Urinary bladder (tissue), 4 donors: Measurements from ENCODE around the gene DDX42. TPM values are rescaled to one million over a fixed set of nuclear protein-coding genes. Genes with fewer than 3 reads are reported as not detected.
"Not testable (repeated sequence)": the region's sequence is repeated elsewhere in the genome, so short reads cannot be mapped to it uniquely, and the experiment has no call there.

ENCODE experiments used
- DNase-seq: peaks from one replicate; pipeline ENCODE4 v3.0.0-alpha.2; 2015; ENCODE audit errors: extremely low spot score
- H3K27ac ChIP-seq: one replicate; pipeline ENCODE4 v1.5.1; 2013; ENCODE audit warnings: low read depth, mild to moderate bottlenecking, moderate library complexity
- H3K36me3 ChIP-seq: one replicate; pipeline ENCODE4 v1.6.1; 2013; ENCODE audit warnings: mild to moderate bottlenecking, moderate library complexity; ENCODE audit not compliant: insufficient read depth
- H3K4me1 ChIP-seq: one replicate; pipeline ENCODE4 v1.6.1; 2013; ENCODE audit warnings: mild to moderate bottlenecking, moderate library complexity; ENCODE audit not compliant: insufficient read depth
- H3K4me3 ChIP-seq: one replicate; pipeline ENCODE4 v1.5.1; 2013; ENCODE audit warnings: low read depth, low read length
- WGBS: extraction: QIAGEN DNeasy Blood & Tissue Kit; methylation state at CpG from one replicate; pipeline ENCODE4 v1.1.7; 2013; 5-methylcytosine and 5-hydroxymethylcytosine counted together
- polyA plus RNA-seq: library from polyadenylated mRNA; stranded (reverse); fragments of 200-250 nt; gene quantifications from one replicate; pipeline ENCODE4 v1.2.3, GENCODE V29; 2013
- total RNA-seq: library from RNA; depleted of rRNA; stranded (reverse); fragments of >200 nt; gene quantifications from one replicate; pipeline ENCODE4 v1.2.3, GENCODE V29; 2014
- donor health status: healthy with polysubstance abuse.
- donor health status: healthy.

DDX42 gene
- total and polyA plus RNA-seq, 2 donors, result 67.3 to 138 TPM

GRCh38 chr17:63856425-63856824 lies 82.5 kb downstream of the DDX42 start:
- H3K36me3 ChIP-seq, H3K27ac ChIP-seq, H3K4me1 ChIP-seq, H3K4me3 ChIP-seq, DNase-seq: not testable (repeated sequence)
- whole genome bisulfite sequencing, result 92% methylated on average over 8 of the region's 8 CpGs

DNA sequence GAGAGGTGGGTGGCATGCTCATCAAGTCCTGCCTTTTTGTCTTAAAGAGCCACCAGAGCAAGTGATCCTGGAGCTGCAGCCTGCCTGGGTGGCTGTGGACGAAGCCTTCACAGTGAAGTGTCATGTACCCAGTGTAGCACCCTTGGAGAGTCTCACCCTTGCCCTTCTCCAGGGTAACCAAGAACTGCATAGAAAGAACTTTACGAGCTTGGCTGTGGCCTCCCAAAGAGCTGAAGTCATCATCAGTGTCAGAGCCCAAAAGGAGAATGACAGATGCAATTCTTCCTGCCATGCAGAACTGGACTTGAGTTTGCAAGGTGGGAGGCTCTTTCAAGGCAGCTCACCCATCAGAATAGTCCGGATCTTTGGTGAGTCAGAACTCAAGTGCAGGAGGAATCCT lies 85.3 kb downstream of the DDX42 start:
- no peak overlapping the region for H3K27ac ChIP-seq
- H3K4me1 ChIP-seq, result no peaks in the 10 kb centered on the region
- H3K36me3 ChIP-seq, result no peaks in the 10 kb centered on the region
- no peak for DNase-seq
- 74% methylated on average over 3 of the region's 3 CpGs for WGBS
- H3K4me3 ChIP-seq, result no peak overlapping the region

GRCh38 chr17:63866625-63867024 lies 92.7 kb downstream of the DDX42 start:
- WGBS, result 80% methylated on average over 7 of the region's 7 CpGs
- H3K4me1 ChIP-seq, DNase-seq, H3K36me3 ChIP-seq, H3K27ac ChIP-seq, H3K4me3 ChIP-seq: not testable (repeated sequence)

Other genes starting within 250 kb of the DDX42 start
- gene DCAF7, start 223.7 kb upstream of the DDX42 start, total RNA-seq, result 20.9 TPM
- gene DCAF7, start 223.7 kb upstream of the DDX42 start, polyA plus RNA-seq, result 32.9 TPM
- 6.7 TPM for gene TACO1, start 173.3 kb upstream of the DDX42 start, total RNA-seq
- 18.0 TPM for gene TACO1, start 173.3 kb upstream of the DDX42 start, polyA plus RNA-seq
- gene MAP3K3, start 151.8 kb upstream of the DDX42 start, total RNA-seq, result 40.5 TPM
- 40.9 TPM for gene MAP3K3, start 151.8 kb upstream of the DDX42 start, polyA plus RNA-seq
- 9.4 TPM for gene LIMD2, start 74.0 kb upstream of the DDX42 start, total RNA-seq
- gene LIMD2, start 74.0 kb upstream of the DDX42 start, polyA plus RNA-seq, result 12.0 TPM
- gene STRADA, start 32.4 kb upstream of the DDX42 start, total RNA-seq, result 41.7 TPM
- gene STRADA, start 32.4 kb upstream of the DDX42 start, polyA plus RNA-seq, result 24.9 TPM
- 63.6 TPM for gene CCDC47, start 573 bp upstream of the DDX42 start, total RNA-seq
- 53.8 TPM for gene CCDC47, start 573 bp upstream of the DDX42 start, polyA plus RNA-seq
- gene PSMC5, start 53.3 kb downstream of the DDX42 start, total RNA-seq, result 25.2 TPM
- 183 TPM for gene PSMC5, start 53.3 kb downstream of the DDX42 start, polyA plus RNA-seq
- 27.1 TPM for gene FTSJ3, start 53.5 kb downstream of the DDX42 start, total RNA-seq
- 38.0 TPM for gene FTSJ3, start 53.5 kb downstream of the DDX42 start, polyA plus RNA-seq
- gene SMARCD2, start 68.5 kb downstream of the DDX42 start, total RNA-seq, result 58.1 TPM
- 95.0 TPM for gene SMARCD2, start 68.5 kb downstream of the DDX42 start, polyA plus RNA-seq
- not detected for gene CSH2, start 99.5 kb downstream of the DDX42 start, total RNA-seq
- gene CSH2, start 99.5 kb downstream of the DDX42 start, polyA plus RNA-seq, result not detected
- not detected for gene GH2, start 107.8 kb downstream of the DDX42 start, total RNA-seq
- not detected for gene GH2, start 107.8 kb downstream of the DDX42 start, polyA plus RNA-seq
- 0.42 TPM for gene CSH1, start 122.4 kb downstream of the DDX42 start, total RNA-seq
- not detected for gene CSH1, start 122.4 kb downstream of the DDX42 start, polyA plus RNA-seq
- not detected for gene CSHL1, start 137.1 kb downstream of the DDX42 start, total RNA-seq
- gene CSHL1, start 137.1 kb downstream of the DDX42 start, polyA plus RNA-seq, result not detected
- not detected for gene GH1, start 144.7 kb downstream of the DDX42 start, total RNA-seq
- gene GH1, start 144.7 kb downstream of the DDX42 start, polyA plus RNA-seq, result 0.11 TPM
- 1.3 TPM for gene CD79B, start 158.2 kb downstream of the DDX42 start, total RNA-seq
- 7.2 TPM for gene CD79B, start 158.2 kb downstream of the DDX42 start, polyA plus RNA-seq
- 1.6 TPM for gene SCN4A, start 198.7 kb downstream of the DDX42 start, total RNA-seq
- 0.65 TPM for gene SCN4A, start 198.7 kb downstream of the DDX42 start, polyA plus RNA-seq
- 0.42 TPM for gene PRR29, start 224.2 kb downstream of the DDX42 start, total RNA-seq
- gene PRR29, start 224.2 kb downstream of the DDX42 start, polyA plus RNA-seq, result 0.34 TPM
- 29.0 TPM for gene ICAM2, start 246.5 kb downstream of the DDX42 start, total RNA-seq
- gene ICAM2, start 246.5 kb downstream of the DDX42 start, polyA plus RNA-seq, result 38.3 TPM